HG02852 (cell line): ENCODE results near the gene UMOD.
"Not testable (repeated sequence)": the region's sequence is repeated elsewhere in the genome, so short reads cannot be mapped to it uniquely, and the experiment has no call there.

Experiments used
- ATAC-seq: cut with Tn5 transposase; IDR thresholded peaks from one replicate; pipeline ENCODE4 v1.9.1; 2021; ENCODE audit warnings: mild to moderate bottlenecking, moderate library complexity; ENCODE audit not compliant: unreplicated experiment

Gene UMOD

GRCh38 chr16:20321671-20322070 lies 30.8 kb downstream of the UMOD start:
- ATAC-seq = no peak

DNA sequence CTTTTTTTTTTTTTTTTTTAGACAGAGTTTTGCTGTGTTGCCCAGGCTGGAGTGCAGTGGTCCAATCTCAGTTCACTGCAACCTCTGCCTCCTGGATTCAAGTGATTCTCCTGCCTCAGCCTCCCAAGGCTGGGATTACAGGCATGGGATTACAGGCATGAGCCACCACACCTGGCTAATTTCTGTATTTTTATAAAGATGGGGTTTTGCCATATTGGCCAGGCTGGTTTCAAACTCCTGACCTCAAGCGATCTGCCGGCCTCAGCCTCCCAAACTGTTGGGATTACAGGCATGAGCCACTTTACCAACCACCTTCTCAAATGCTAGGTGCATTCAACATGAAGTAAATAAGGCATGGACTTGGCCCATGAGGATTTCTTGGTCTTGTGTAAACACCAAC lies 31.5 kb downstream of the UMOD start:
- ATAC-seq = not testable (repeated sequence)

GRCh38 chr16:20320592-20320991 lies 31.9 kb downstream of the UMOD start:
- no peak for ATAC-seq

- no peak for ATAC-seq
Observed at GRCh38 chr16:20320178-20320577, 32.3 kb downstream of the UMOD start.

DNA sequence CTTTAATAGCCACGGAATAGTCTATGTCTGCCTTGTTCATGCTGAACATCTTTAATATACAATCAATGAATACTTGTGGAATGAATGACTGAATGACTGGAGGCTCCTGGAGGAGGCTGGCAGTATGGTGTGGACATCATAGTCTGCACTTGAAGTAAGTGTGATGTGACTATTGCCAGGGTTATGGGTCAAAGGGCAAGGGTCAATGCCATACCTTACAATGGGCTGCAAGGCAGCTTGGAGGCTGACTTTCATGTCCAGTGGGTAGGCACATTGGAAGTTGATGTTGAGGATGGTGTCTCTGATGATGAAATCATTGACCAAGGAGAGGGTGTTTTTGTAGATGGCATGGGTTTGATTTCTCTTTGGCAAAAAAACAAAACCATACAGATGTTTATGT lies 33.1 kb downstream of the UMOD start:
- no peak for ATAC-seq

DNA sequence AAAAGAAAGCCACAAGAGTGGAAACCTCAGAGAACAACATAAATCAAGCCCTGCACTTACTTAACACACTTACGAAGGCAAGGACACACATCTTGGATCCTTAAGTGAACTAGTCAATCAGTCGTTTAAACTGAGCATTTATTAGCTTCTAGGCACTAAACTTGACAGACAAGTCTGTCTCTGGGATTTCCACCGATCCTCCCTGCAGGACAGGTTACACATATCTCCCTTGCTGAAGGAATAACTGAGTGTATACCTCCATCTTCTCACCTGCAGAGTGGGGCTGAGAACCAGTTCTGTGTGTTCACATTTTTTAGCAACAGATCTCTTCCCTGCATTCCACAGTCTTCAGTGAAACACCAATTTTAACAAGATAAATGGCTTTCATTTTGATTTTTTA lies 34.1 kb downstream of the UMOD start:
- ATAC-seq = no peak

GRCh38 chr16:20318006-20318405 lies 34.5 kb downstream of the UMOD start:
- ATAC-seq = no peak

DNA sequence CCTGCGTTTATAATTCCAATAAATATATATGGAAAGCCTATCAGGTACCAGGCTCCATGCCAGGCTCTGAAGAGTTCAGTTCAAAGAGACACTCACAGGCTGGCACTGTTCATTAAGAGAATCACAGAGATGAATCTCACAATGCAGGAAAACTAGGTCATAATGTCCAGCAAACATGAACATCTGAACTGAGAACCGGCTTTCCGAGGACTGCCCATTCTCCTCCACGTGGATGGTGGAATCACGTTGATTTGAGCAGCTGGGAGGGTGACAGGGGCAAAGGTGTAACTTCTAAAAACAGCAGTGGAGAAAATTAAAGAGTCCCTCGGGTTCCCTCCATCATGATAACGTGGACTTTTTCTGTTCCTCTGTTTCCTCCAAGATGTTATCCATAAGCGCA lies 35.4 kb downstream of the UMOD start:
- ATAC-seq = no peak

GRCh38 chr16:20316715-20317114 lies 35.8 kb downstream of the UMOD start:
- ATAC-seq = no peak

GRCh38 chr16:20315764-20316163 lies 36.8 kb downstream of the UMOD start:
- no peak for ATAC-seq

GRCh38 chr16:20314575-20314974 lies 37.9 kb downstream of the UMOD start:
- ATAC-seq = no peak

GRCh38 chr16:20313741-20314140 lies 38.8 kb downstream of the UMOD start:
- ATAC-seq = no peak

DNA sequence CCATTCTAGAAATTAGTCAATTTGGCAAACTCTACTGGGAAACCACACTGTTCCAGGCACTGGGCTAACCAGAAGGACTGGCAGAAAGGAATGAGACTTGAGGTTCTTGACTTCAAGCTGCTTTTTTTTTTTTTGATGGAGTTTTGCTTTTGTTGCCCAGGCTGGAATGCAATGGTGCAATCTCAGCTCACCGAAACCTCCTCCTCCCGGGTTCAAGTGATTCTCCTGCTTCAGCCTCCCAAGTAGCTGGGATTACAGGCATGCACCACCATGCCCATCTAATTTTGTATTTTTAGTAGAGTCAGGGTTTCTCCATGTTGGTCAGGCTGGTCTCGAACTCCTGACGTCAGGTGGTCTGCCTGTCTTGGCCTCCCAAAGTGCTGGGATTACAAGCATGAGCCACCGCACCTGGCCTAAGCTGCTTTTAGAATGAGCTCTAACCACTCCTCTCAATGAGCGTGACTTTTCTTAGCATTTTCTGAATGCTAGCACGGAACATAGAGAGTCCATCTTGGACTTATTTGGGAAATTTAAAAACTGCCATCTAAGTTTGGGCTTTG lies 39.9 kb downstream of the UMOD start:
- not testable (repeated sequence) for ATAC-seq

- no peak for ATAC-seq
Observed at GRCh38 chr16:20311548-20311947, 41.0 kb downstream of the UMOD start.

DNA sequence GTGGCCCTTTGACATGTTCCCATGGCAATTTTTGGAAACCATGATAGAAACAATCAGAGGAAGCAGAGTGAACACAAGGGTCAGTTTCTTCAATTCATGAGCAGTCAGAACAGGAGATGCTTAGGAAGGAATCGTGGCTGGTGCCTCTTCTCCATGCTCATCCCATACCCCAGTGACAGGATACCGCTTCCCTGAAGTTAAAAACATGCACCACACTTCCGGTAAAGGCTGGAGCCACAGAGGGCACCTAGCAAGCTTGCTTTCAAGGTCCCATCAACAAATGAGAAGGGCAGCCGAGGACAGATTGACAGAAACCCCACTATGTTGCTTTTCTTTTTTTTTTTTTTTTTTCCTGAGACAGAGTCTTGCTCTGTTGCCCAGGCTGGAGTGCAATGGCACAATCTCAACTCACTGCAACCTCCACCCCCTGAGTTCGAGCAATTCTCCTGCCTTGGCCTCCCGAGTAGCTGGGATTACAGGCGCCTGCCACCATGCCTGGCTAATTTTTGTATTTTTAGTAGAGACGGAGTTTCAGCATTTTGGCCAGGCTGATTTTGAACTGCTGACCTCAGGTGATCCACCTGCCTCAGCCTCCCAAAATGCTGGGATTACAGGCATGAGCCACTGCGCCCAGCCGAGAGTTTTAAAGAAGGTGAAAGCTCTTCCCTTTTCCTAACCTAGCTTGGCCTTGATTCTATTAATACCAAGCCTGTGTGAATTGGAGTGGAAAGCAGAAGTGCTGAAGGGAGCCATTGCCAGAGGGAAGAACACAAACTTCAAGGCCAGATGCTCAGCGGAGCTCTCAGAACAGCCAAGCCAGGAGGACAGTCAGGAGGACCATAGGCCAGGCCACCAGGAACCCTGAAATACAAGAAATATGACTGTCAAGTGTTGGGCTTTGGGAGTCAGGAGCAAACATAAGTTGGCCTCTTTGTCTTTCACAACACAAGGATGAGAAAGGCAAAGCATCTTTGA lies 41.8 kb downstream of the UMOD start:
- no peak for ATAC-seq

DNA sequence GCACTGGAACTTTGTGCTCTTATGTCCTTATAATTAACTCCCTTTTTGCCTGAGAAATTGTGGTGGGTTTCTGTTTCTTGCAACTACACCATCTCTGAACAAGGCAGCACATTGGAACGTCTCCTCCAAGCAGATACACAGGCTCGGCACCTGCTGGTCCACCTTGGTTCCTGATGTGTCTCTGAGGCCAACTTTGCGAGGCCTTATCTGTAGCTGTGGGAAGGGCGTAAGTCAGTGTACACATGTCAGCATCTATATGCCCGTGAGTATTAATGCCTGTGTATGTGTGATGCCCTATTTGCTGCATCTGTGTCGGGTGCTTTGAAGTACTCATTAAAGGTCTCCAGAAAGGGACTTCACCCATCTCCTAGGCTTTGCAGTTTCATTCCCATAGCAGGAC lies 42.7 kb downstream of the UMOD start:
- ATAC-seq = no peak

GRCh38 chr16:20308801-20309590 lies 43.5 kb downstream of the UMOD start:
- ATAC-seq = no peak

DNA sequence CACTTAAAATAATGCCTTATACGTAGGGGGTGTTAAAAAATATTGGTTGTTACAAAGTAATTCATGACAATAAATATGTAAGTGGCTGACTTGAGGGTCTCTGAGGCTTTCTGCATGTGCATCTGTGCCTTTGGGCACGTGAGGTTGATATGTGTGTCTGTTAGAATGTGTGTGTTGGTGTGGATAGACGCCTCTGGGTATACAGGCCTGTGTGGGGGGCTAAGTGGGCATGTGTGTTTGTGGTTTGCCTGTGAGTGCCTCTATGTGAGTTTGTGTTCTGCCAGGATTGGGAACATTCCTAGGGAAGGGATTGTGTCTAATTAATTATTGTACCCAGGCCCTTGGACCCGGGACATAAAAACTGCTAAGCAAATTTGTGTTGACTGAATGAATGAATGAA lies 44.2 kb downstream of the UMOD start:
- ATAC-seq = no peak

DNA sequence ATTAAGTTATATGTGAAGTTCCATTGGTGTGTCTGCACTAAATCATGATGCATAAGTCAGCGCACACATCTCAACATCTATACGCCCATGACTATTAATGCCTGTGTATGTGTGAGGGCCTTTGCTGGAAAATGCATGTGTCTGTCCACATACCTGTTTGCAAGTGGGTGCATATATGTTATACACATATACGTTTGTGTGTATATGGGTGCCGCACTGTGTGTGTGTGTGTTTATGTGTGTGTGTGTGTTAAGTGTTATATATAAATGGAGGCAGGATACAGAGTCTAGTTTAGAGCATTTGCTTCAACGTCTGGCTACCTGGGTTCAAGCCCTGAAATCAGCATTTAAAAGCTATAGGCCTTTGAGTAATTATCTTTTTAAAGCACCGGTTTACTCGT lies 44.7 kb downstream of the UMOD start:
- ATAC-seq = no peak

- ATAC-seq = no peak
Observed at GRCh38 chr16:20307240-20307671, 45.3 kb downstream of the UMOD start.

DNA sequence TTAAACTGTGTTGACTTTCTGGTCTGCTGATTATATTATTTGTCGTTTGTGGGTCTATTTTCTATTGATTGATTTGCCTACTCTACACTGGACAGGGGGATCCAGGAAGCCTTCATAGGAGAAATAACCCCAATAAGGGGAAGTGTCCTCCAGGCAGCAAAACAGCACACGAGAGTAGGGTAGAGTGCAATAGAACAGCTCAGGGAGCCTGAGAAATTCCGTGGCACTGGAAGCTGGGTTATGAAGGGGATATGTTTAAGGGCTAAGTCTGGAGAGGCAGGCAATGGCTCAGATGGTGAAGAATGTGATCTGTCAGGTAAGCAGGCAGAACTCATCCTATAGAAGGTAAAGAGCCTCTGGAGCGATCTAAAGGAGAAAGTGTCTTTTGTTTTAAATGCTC lies 46.1 kb downstream of the UMOD start:
- ATAC-seq = no peak

DNA sequence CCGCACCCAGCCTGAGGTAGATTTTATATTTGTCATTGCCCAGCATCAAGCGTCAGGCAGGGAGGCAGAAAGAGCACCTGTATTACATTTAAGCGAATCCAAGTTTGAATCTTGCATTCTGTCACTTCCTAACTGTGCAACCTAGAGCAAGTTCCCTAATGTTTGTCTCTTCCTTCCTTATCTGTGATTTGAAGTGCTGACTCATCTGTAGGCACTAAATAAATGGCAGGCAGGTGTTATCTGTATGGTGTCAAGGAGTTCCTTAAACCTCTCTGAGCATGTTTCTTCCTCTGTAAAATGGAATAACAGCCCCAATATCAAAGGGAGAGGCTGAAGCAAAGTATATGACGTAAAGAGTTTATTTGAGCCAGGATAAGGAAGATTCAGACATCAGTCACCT lies 49.5 kb downstream of the UMOD start:
- ATAC-seq = no peak
